GM19351 (cell line): ENCODE data around the gene GRID1.
"Not testable (repeated sequence)": the region's sequence is repeated elsewhere in the genome, so short reads cannot be mapped to it uniquely, and the experiment has no call there.

Experiments
- ATAC-seq: cut with Tn5 transposase; IDR thresholded peaks from one replicate; pipeline ENCODE4 v1.9.1; 2021; ENCODE audit warnings: mild to moderate bottlenecking, moderate library complexity; ENCODE audit not compliant: unreplicated experiment

Gene GRID1

GRCh38 chr10:86392723-86393094, 26.1 kb upstream of the GRID1 start:
- peak; percentile 39 for ATAC-seq

GRCh38 chr10:86391986-86392722, 25.6 kb upstream of the GRID1 start:
- ATAC-seq: peak; percentile 26

GRCh38 chr10:86391236-86391840, 24.7 kb upstream of the GRID1 start:
- no peak for ATAC-seq

- no peak for ATAC-seq
Observed at GRCh38 chr10:86390337-86391120, 23.9 kb upstream of the GRID1 start.

- peak; percentile 70 for ATAC-seq
Observed at GRCh38 chr10:86389441-86390193, 23.0 kb upstream of the GRID1 start.

- ATAC-seq: not testable (repeated sequence)
Observed at GRCh38 chr10:86389109-86389440, 22.5 kb upstream of the GRID1 start.

GRCh38 chr10:86388119-86388704, 21.6 kb upstream of the GRID1 start:
- no peak for ATAC-seq

GRCh38 chr10:86387178-86387794, 20.7 kb upstream of the GRID1 start:
- ATAC-seq: no peak

- ATAC-seq: no peak
Observed at GRCh38 chr10:86385806-86386205, 19.2 kb upstream of the GRID1 start.

GRCh38 chr10:86377797-86378146, 11.2 kb upstream of the GRID1 start:
- no peak for ATAC-seq

- ATAC-seq: peak; percentile 97
Observed at GRCh38 chr10:86376852-86377796, 10.5 kb upstream of the GRID1 start.

- no peak for ATAC-seq
Observed at GRCh38 chr10:86376403-86376802, 9.8 kb upstream of the GRID1 start.

GRCh38 chr10:86375204-86375603, 8.6 kb upstream of the GRID1 start:
- ATAC-seq: no peak

GRCh38 chr10:86374664-86375063, 8.1 kb upstream of the GRID1 start:
- no peak for ATAC-seq

- no peak for ATAC-seq
Observed at GRCh38 chr10:86373828-86374227, 7.2 kb upstream of the GRID1 start.

- no peak for ATAC-seq
Observed at GRCh38 chr10:86373251-86373650, 6.7 kb upstream of the GRID1 start.

- ATAC-seq: no peak
Observed at GRCh38 chr10:86372784-86373239, 6.2 kb upstream of the GRID1 start.

- ATAC-seq: no peak
Observed at GRCh38 chr10:86372119-86372783, 5.7 kb upstream of the GRID1 start.

- ATAC-seq: no peak
Observed at GRCh38 chr10:86371691-86372090, 5.1 kb upstream of the GRID1 start.
